ENCODE data around the gene APCDD1L. TPM values are rescaled to one million over a fixed set of nuclear protein-coding genes. Genes with fewer than 3 reads are reported as not detected.

APCDD1L gene
- total and polyA plus RNA-seq, 4 donors: 0.04 TPM; not detected in 3

GRCh38 chr20:58482416-58482815 lies 32.8 kb downstream of the APCDD1L start:
- no peak overlapping the region for H3K27ac ChIP-seq (ENCODE audit: low read depth in 1 of 2, low read length in 2 of 2)
- H3K27me3 ChIP-seq (ENCODE audit: control insufficient read depth in 4 of 4, insufficient read depth in 4 of 4, low read length in 3 of 4): no peaks in the 10 kb centered on the region
- no peaks in the 10 kb centered on the region for H3K36me3 ChIP-seq (ENCODE audit: control insufficient read depth in 4 of 4, insufficient read depth in 3 of 4, low read depth in 1 of 4, low read length in 3 of 4)
- peaks cover 0 to 10% (median 0%) of the 10 kb centered on the region in 4 donors for H3K9me3 ChIP-seq (ENCODE audit: control insufficient read depth in 4 of 4, low read length in 3 of 4)
- H3K4me3 ChIP-seq (ENCODE audit: low read depth in 1 of 3, low read length in 3 of 3): no peak overlapping the region
- TF ChIP-seq TAF1 (conservative IDR thresholded peaks at IDR 0.05): no peak
- TF ChIP-seq CTCF (IDR thresholded peaks at IDR 0.05; ENCODE audit: low read depth, low read length, missing input control): no peak
- no peak for TF ChIP-seq HNF4A (conservative IDR thresholded peaks at IDR 0.05)
- TF ChIP-seq YY1 (IDR thresholded peaks at IDR 0.05): no peak
- TF ChIP-seq JUND (IDR thresholded peaks at IDR 0.05): no peak
- no peak for TF ChIP-seq SP1 (IDR thresholded peaks at IDR 0.05)
- TF ChIP-seq ZBTB33 (IDR thresholded peaks at IDR 0.05): no peak
- no peak for TF ChIP-seq GABPA (IDR thresholded peaks at IDR 0.05 in 1 of 2, conservative IDR thresholded peaks at IDR 0.05 in 1 of 2)
- no peak for TF ChIP-seq RXRA (IDR thresholded peaks at IDR 0.05)
- TF ChIP-seq NR2F2 (IDR thresholded peaks at IDR 0.05): no peak
- no peak for TF ChIP-seq FOXA1 (IDR thresholded peaks at IDR 0.05)
- no peak for TF ChIP-seq REST (IDR thresholded peaks at IDR 0.05)
- TF ChIP-seq RAD21 (IDR thresholded peaks at IDR 0.05): no peak
- 79% methylated on average over 10 of the region's 10 CpGs for WGBS
- H3K9ac ChIP-seq (ENCODE audit: low read depth in 1 of 2, low read length in 2 of 2): no peak overlapping the region
- no peak for DNase-seq (ENCODE audit: low spot score)
- no peaks in the 10 kb centered on the region for H3K4me1 ChIP-seq (ENCODE audit: control insufficient read depth in 4 of 4, insufficient read depth in 4 of 4, low read length in 3 of 4)

- H3K27ac ChIP-seq (ENCODE audit: low read depth in 1 of 2, low read length in 2 of 2): no peak overlapping the region
- no peaks in the 10 kb centered on the region for H3K36me3 ChIP-seq (ENCODE audit: control insufficient read depth in 4 of 4, insufficient read depth in 3 of 4, low read depth in 1 of 4, low read length in 3 of 4)
- DNase-seq (ENCODE audit: low spot score): peak; percentile 46
- H3K4me3 ChIP-seq (ENCODE audit: low read depth in 1 of 3, low read length in 3 of 3): peak overlapping the region in 1 of 3 donors; percentile 16
- TF ChIP-seq HNF4G (IDR thresholded peaks at IDR 0.05) (no peak), HNF4A (conservative IDR thresholded peaks at IDR 0.05) (peak in 1 of 2 donors; percentile 6), REST (IDR thresholded peaks at IDR 0.05) (no peak), CTCF (IDR thresholded peaks at IDR 0.05; ENCODE audit: low read depth, low read length, missing input control) (peak; percentile 71), RXRA (IDR thresholded peaks at IDR 0.05) (peak; percentile 36 to 51), EGR1 (IDR thresholded peaks at IDR 0.05; ENCODE audit: low read depth in 2 of 2) (no peak), RAD21 (IDR thresholded peaks at IDR 0.05) (peak; percentile 91 to 92)
- no peaks in the 10 kb centered on the region for H3K27me3 ChIP-seq (ENCODE audit: control insufficient read depth in 4 of 4, insufficient read depth in 4 of 4, low read length in 3 of 4)
- no peaks in the 10 kb centered on the region for H3K4me1 ChIP-seq (ENCODE audit: control insufficient read depth in 4 of 4, insufficient read depth in 4 of 4, low read length in 3 of 4)
- peaks cover 0 to 8% (median 2%) of the 10 kb centered on the region in 4 donors for H3K9me3 ChIP-seq (ENCODE audit: control insufficient read depth in 4 of 4, low read length in 3 of 4)
- 11% methylated on average over 18 of the region's 18 CpGs for WGBS
- H3K9ac ChIP-seq (ENCODE audit: low read depth in 1 of 2, low read length in 2 of 2): no peak overlapping the region
Measured at GRCh38 chr20:58481481-58482021, 33.6 kb downstream of the APCDD1L start.
